HepG2 (cell line): ENCODE data around the gene PPCS. TPM values are rescaled to one million over a fixed set of nuclear protein-coding genes. Genes with fewer than 3 reads are reported as not detected.

Experiments
- ATAC-seq: fragments of 200-7000 bp; cut with Tn5 transposase; 3 replicates; pipeline ENCODE4 v1.9.1; 2020; ENCODE audit warnings: mild to moderate bottlenecking, moderate library complexity
- BruUV-seq: library from RNA; stranded (reverse); fragments of 400-500 nt; replicated peaks from 2 replicates; lab custom pipeline; 2021; lab: Mats Ljungman, UMichigan
- CTCF ChIA-PET: fragments of 300-600 bp; formaldehyde crosslinking; extraction: SDS; loops from one replicate; lab custom pipeline; 2021; ENCODE audit warnings: low total read pairs, inconsistent platforms, low intra/inter-chr PET ratio; lab: Yijun Ruan, JAX
- POLR2A ChIA-PET: fragments of 350-600 bp; sonication (Branson Sonifier 250); formaldehyde crosslinking; loops from one replicate; lab custom pipeline; 2020; ENCODE audit warnings: antibody characterized with exemption, inconsistent platforms; lab: Yijun Ruan, JAX
- DNase-seq: peaks from one replicate; pipeline ENCODE4 v3.0.0-alpha.2; 2015; ENCODE audit warnings: low spot score
- FAIRE-seq: peaks from 3 replicates; lab custom pipeline; 2011; peaks lifted over from hg19 to GRCh38; lab: Jason Lieb, UNC
- H2AFZ ChIP-seq: one replicate; pipeline ENCODE4 v1.6.1; 2011; ENCODE audit warnings: low read length, inconsistent platforms
- H3K27ac ChIP-seq: fragments of 300-600 bp; 3 replicates; pipeline ENCODE4 v1.8.0; 2011; ENCODE audit warnings: mixed run types, mild to moderate bottlenecking, mixed read lengths, low read length, inconsistent platforms; ENCODE audit not compliant: insufficient read depth; ENCODE audit errors: extremely low read length
- H3K27me3 ChIP-seq, 2 experiments: fragments of 200-600 bp in 1 of 2; 2 replicates in 1 of 2; 3 replicates in 1 of 2; pipeline versions ENCODE4 v1.6.0 to v1.8.0; 2011; ENCODE audit warnings: low read length in 2 of 2, mild to moderate bottlenecking in 2 of 2, moderate library complexity in 2 of 2, inconsistent platforms in 1 of 2; ENCODE audit not compliant: insufficient read depth in 2 of 2, control insufficient read depth in 1 of 2
- H3K36me3 ChIP-seq, 2 experiments: fragments of 200-600 bp in 1 of 2; replicated peaks in 1 of 2; 2 replicates in 1 of 2; 3 replicates in 1 of 2; pipeline versions ENCODE4 v1.5.1 to v1.8.0; 2011; ENCODE audit warnings: low read length in 2 of 2, inconsistent platforms in 1 of 2; ENCODE audit not compliant: insufficient read depth in 2 of 2, control insufficient read depth in 1 of 2
- H3K4me1 ChIP-seq: 2 replicates; pipeline ENCODE4 v1.5.1; 2012; ENCODE audit warnings: low read length, inconsistent platforms; ENCODE audit not compliant: insufficient read depth
- H3K4me2 ChIP-seq: 2 replicates; pipeline ENCODE4 v1.6.0; 2011; ENCODE audit warnings: low read depth, low read length, inconsistent platforms
- H3K4me3 ChIP-seq, 3 experiments: fragments of 200-600 bp in 1 of 3; sonication (generic), shearing (Covaris generic) in 1 of 3; replicated peaks in 1 of 3; 2 replicates each; pipeline ENCODE4 v1.5.1; 2011 to 2016; ENCODE audit warnings: low read length in 3 of 3, inconsistent platforms in 2 of 3, low read depth in 2 of 3, mild to moderate bottlenecking in 2 of 3, control low read depth in 1 of 3, mixed read lengths in 1 of 3; ENCODE audit not compliant: insufficient read depth in 1 of 3
- H3K79me2 ChIP-seq: one replicate; pipeline ENCODE4 v1.6.1; 2011; ENCODE audit warnings: low read length, inconsistent platforms; ENCODE audit not compliant: insufficient read depth
- H3K9ac ChIP-seq: 2 replicates; pipeline ENCODE4 v1.6.0; 2011; ENCODE audit warnings: mild to moderate bottlenecking, low read depth, low read length, inconsistent platforms; ENCODE audit not compliant: insufficient read depth
- H3K9me3 ChIP-seq: 2 replicates; pipeline ENCODE4 v1.5.1; 2012; ENCODE audit warnings: mild to moderate bottlenecking, low read length
- H4K20me1 ChIP-seq: 2 replicates; pipeline ENCODE4 v1.6.0; 2011; ENCODE audit warnings: inconsistent platforms, mild to moderate bottlenecking, low read length, moderate library complexity; ENCODE audit not compliant: insufficient read depth
- CTCF ChIP-seq: sonication (generic); formaldehyde crosslinking; IDR thresholded peaks from 2 replicates; pipeline ENCODE4 v1.5.0; 2020; ENCODE audit warnings: mild to moderate bottlenecking, missing genetic modification reagents, moderate library complexity
- MAFG ChIP-seq: sonication (generic); formaldehyde crosslinking; IDR thresholded peaks from 2 replicates; pipeline ENCODE4 v1.5.1; 2020; ENCODE audit warnings: mild to moderate bottlenecking, missing genetic modification reagents
- MAZ ChIP-seq, 2 experiments: sonication (generic) in 1 of 2; formaldehyde crosslinking in 1 of 2; IDR thresholded peaks; 2 replicates each; pipeline versions ENCODE4 v1.5.0 to v1.6.1; 2012 to 2020; ENCODE audit warnings: low read depth in 2 of 2, mild to moderate bottlenecking in 2 of 2, borderline replicate concordance in 1 of 2, improper control_type of control experiment in 1 of 2, low read length in 1 of 2, missing genetic modification reagents in 1 of 2, moderate library complexity in 1 of 2
- MTF1 ChIP-seq: sonication (generic); formaldehyde crosslinking; IDR thresholded peaks from 2 replicates; pipeline ENCODE4 v1.5.0; 2020; ENCODE audit warnings: missing genetic modification reagents
- SETDB1 ChIP-seq: sonication (generic); formaldehyde crosslinking; IDR thresholded peaks from 2 replicates; pipeline ENCODE4 v1.5.1; 2020; ENCODE audit warnings: missing genetic modification reagents, mild to moderate bottlenecking, borderline replicate concordance
- ZFP82 ChIP-seq: sonication (generic); formaldehyde crosslinking; IDR thresholded peaks from 2 replicates; pipeline ENCODE4 v1.5.1; 2020; ENCODE audit warnings: mild to moderate bottlenecking, missing genetic modification reagents, borderline replicate concordance
- ZNF253 ChIP-seq: sonication (generic); formaldehyde crosslinking; IDR thresholded peaks from 2 replicates; pipeline ENCODE4 v1.8.0; 2022; ENCODE audit warnings: mild to moderate bottlenecking, missing genetic modification reagents, borderline replicate concordance
- ZNF639 ChIP-seq: conservative IDR thresholded peaks from 2 replicates; pipeline ENCODE4 v1.6.1; 2018; ENCODE audit warnings: missing genetic modification reagents
- WGBS: methylation state at CpG from one replicate; pipeline ENCODE4 v1.1.6; 2017; ENCODE audit warnings: low lambda C conversion rate; 5-methylcytosine and 5-hydroxymethylcytosine counted together
- in situ Hi-C: cut with HindIII; loops from 2 replicates; pipeline ENCODE4 v1.10.0; 2017; ENCODE audit warnings: low pct_unique_long_range_greater_than_20kb; ENCODE audit not compliant: extremely low pct_ligation_motif_present
- intact Hi-C: fragments of 100-400 bp; cut with micrococcal nuclease; formaldehyde crosslinking; loops from one replicate; pipeline ENCODE4 v1.10.0; 2022; ENCODE audit not compliant: unreplicated experiment
- polyA plus RNA-seq, 8 experiments: library from polyadenylated mRNA; depleted of rRNA in 3 of 8; stranded (reverse) in 7 of 8; unstranded in 1 of 8; fragments of >200 nt; fragmentation: Illumina TruSeq in 4 of 8; extraction: Trizol in 4 of 8; gene quantifications; 2 replicates each; pipeline versions ENCODE4 v1.2.1 to v1.2.3, GENCODE V29; 2011 to 2016; ENCODE audit warnings: low read depth in 4 of 8, missing spikeins in 1 of 8, mixed read lengths in 1 of 8; ENCODE audit not compliant: insufficient read depth in 1 of 8
- total RNA-seq, 5 experiments: library from RNA; depleted of rRNA; stranded (reverse); fragments of >200 nt; fragmentation: Illumina TruSeq; extraction: Trizol; gene quantifications; 2 replicates each; pipeline ENCODE4 v1.2.3, GENCODE V29; 2016; ENCODE audit warnings: low read depth in 1 of 5
- TF ChIP-seq, protein P1 (sequence below): sonication (generic); formaldehyde crosslinking; conservative IDR thresholded peaks from 2 replicates; pipeline ENCODE4 v1.8.1; 2023; ENCODE audit warnings: missing genetic modification reagents
- TF ChIP-seq, protein P2 (sequence below): sonication (generic); formaldehyde crosslinking; IDR thresholded peaks from 2 replicates; pipeline ENCODE4 v1.4.0; 2020; ENCODE audit warnings: missing genetic modification reagents, borderline replicate concordance
- TF ChIP-seq, protein P3 (sequence below): sonication (generic); formaldehyde crosslinking; IDR thresholded peaks from 2 replicates; pipeline ENCODE4 v1.5.0; 2020; ENCODE audit warnings: mild to moderate bottlenecking, missing genetic modification reagents

Gene PPCS
- total and polyA plus RNA-seq, 2 of the 13 experiments (the other 11 are each of a cell fraction or from before 2014, with no cell fraction given) = 13.4 to 38.9 TPM

DNA sequence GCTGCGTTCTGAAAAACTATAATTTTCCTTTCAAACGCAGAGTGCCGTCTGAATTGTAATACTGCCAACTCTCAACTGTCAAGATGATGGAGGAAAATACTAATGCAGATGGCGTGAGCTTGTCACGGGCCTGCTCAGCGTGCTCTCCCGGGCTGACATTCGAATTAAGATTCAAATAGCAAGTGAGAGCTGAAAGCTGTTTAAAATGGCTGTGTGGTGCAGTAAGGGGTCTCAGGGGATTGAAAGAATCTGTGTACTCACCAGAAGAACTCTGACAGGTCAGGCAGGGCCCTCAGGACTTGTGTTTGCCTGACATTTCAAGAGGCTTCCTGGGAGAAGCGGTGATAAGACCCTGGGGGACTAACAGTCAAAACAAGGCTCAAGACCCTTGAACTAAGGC lies 33.6 kb upstream of the PPCS start:
- Histone ChIP-seq H3K4me3 (no peak overlapping the region), H4K20me1 (no peaks in the 10 kb centered on the region), H3K79me2 (no peaks in the 10 kb centered on the region), H3K36me3 (no peaks in the 10 kb centered on the region), H3K4me1 (no peaks in the 10 kb centered on the region), H3K9ac (no peak overlapping the region), H3K27me3 (peaks cover 0 to 18% of the 10 kb centered on the region in 2 experiments; a peak in 1 of 5 replicates), H2AFZ (no peak overlapping the region), H3K4me2 (no peak overlapping the region), H3K27ac (no peak overlapping the region), H3K9me3 (no peaks in the 10 kb centered on the region)
- ATAC-seq (no peak), FAIRE-seq (no peak), DNase-seq (no peak)
- BruUV-seq = no TSS peak
- in situ Hi-C loops (no loop called here), intact Hi-C loops (no loop called here)
- WGBS = 42% methylated on average over 8 of the region's 9 CpGs
- POLR2A ChIA-PET = no interaction called here
- CTCF ChIA-PET = no interaction called here
- TF ChIP-seq, protein P1, sequence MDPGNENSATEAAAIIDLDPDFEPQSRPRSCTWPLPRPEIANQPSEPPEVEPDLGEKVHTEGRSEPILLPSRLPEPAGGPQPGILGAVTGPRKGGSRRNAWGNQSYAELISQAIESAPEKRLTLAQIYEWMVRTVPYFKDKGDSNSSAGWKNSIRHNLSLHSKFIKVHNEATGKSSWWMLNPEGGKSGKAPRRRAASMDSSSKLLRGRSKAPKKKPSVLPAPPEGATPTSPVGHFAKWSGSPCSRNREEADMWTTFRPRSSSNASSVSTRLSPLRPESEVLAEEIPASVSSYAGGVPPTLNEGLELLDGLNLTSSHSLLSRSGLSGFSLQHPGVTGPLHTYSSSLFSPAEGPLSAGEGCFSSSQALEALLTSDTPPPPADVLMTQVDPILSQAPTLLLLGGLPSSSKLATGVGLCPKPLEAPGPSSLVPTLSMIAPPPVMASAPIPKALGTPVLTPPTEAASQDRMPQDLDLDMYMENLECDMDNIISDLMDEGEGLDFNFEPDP (CRISPR knock-in tag) = no peak
- TF ChIP-seq, protein P2, sequence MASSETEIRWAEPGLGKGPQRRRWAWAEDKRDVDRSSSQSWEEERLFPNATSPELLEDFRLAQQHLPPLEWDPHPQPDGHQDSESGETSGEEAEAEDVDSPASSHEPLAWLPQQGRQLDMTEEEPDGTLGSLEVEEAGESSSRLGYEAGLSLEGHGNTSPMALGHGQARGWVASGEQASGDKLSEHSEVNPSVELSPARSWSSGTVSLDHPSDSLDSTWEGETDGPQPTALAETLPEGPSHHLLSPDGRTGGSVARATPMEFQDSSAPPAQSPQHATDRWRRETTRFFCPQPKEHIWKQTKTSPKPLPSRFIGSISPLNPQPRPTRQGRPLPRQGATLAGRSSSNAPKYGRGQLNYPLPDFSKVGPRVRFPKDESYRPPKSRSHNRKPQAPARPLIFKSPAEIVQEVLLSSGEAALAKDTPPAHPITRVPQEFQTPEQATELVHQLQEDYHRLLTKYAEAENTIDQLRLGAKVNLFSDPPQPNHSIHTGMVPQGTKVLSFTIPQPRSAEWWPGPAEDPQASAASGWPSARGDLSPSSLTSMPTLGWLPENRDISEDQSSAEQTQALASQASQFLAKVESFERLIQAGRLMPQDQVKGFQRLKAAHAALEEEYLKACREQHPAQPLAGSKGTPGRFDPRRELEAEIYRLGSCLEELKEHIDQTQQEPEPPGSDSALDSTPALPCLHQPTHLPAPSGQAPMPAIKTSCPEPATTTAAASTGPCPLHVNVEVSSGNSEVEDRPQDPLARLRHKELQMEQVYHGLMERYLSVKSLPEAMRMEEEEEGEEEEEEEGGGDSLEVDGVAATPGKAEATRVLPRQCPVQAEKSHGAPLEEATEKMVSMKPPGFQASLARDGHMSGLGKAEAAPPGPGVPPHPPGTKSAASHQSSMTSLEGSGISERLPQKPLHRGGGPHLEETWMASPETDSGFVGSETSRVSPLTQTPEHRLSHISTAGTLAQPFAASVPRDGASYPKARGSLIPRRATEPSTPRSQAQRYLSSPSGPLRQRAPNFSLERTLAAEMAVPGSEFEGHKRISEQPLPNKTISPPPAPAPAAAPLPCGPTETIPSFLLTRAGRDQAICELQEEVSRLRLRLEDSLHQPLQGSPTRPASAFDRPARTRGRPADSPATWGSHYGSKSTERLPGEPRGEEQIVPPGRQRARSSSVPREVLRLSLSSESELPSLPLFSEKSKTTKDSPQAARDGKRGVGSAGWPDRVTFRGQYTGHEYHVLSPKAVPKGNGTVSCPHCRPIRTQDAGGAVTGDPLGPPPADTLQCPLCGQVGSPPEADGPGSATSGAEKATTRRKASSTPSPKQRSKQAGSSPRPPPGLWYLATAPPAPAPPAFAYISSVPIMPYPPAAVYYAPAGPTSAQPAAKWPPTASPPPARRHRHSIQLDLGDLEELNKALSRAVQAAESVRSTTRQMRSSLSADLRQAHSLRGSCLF (CRISPR knock-in tag) = no peak
- TF ChIP-seq MAZ (IDR thresholded peaks at IDR 0.05; ENCODE audit: borderline replicate concordance, low read depth, low read length) (no peak), MAZ (CRISPR knock-in tag; IDR thresholded peaks at IDR 0.05; ENCODE audit: low read depth) (no peak), SETDB1 (CRISPR knock-in tag) (no peak), MAFG (no peak), ZFP82 (CRISPR knock-in tag) (no peak), ZNF639 (CRISPR knock-in tag) (no peak), CTCF (CRISPR knock-in tag) (no peak), ZNF253 (no peak), MTF1 (CRISPR knock-in tag) (no peak)
- TF ChIP-seq, protein P3, sequence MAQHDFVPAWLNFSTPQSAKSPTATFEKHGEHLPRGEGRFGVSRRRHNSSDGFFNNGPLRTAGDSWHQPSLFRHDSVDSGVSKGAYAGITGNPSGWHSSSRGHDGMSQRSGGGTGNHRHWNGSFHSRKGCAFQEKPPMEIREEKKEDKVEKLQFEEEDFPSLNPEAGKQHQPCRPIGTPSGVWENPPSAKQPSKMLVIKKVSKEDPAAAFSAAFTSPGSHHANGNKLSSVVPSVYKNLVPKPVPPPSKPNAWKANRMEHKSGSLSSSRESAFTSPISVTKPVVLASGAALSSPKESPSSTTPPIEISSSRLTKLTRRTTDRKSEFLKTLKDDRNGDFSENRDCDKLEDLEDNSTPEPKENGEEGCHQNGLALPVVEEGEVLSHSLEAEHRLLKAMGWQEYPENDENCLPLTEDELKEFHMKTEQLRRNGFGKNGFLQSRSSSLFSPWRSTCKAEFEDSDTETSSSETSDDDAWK (CRISPR knock-in tag) = no peak
